PC-9 (cell line): ENCODE data around the gene NCOA3.

Experiments
- CTCF ChIP-seq: fragments of 200-600 bp; sonication (generic); conservative IDR thresholded peaks from 2 replicates; pipeline ENCODE4 v1.6.1; 2017; ENCODE audit warnings: mixed run types, antibody characterized with exemption, mild to moderate bottlenecking, moderate library complexity
- EZH2 ChIP-seq: fragments of 200-600 bp; sonication (generic); IDR thresholded peaks from 2 replicates; pipeline ENCODE4 v1.8.0; 2017; ENCODE audit warnings: antibody characterized with exemption, low read depth

- no peak for TF ChIP-seq CTCF
- TF ChIP-seq EZH2 = no peak
Measured at GRCh38 chr20:47506850-47507249, 5.2 kb downstream of the NCOA3 start.
